GM12891 (cell line): ENCODE measurements around the gene SPATA1.

Experiments
- PAX5 ChIP-seq: IDR thresholded peaks from 2 replicates; pipeline ENCODE4 v1.6.1; 2011; ENCODE audit warnings: low read length, moderate library complexity, mild to moderate bottlenecking; ENCODE audit not compliant: insufficient read depth, severe bottlenecking
- POLR2A ChIP-seq: IDR thresholded peaks from 2 replicates; pipeline ENCODE4 v1.6.1; 2011; ENCODE audit warnings: low read depth, low read length, control low read depth
- POLR2AphosphoS5 ChIP-seq: IDR thresholded peaks from 2 replicates; pipeline ENCODE4 v1.6.1; 2011; ENCODE audit warnings: low read depth, low read length, control low read depth
- SPI1 ChIP-seq: IDR thresholded peaks from 2 replicates; pipeline ENCODE4 v1.6.1; 2011; ENCODE audit warnings: low read depth, low read length, control low read depth
- TAF1 ChIP-seq: IDR thresholded peaks from 2 replicates; pipeline ENCODE4 v1.6.1; 2011; ENCODE audit warnings: low read depth, low read length, control low read depth

GRCh38 chr1:84611091-84611490 is 104.9 kb downstream of the SPATA1 start:
- no peak for TF ChIP-seq SPI1
- TF ChIP-seq TAF1, result no peak
- TF ChIP-seq PAX5, result no peak
- TF ChIP-seq POLR2AphosphoS5, result no peak
- TF ChIP-seq POLR2A, result no peak
